Measurements from ENCODE around the gene FLRT1.

The FLRT1 gene

DNA sequence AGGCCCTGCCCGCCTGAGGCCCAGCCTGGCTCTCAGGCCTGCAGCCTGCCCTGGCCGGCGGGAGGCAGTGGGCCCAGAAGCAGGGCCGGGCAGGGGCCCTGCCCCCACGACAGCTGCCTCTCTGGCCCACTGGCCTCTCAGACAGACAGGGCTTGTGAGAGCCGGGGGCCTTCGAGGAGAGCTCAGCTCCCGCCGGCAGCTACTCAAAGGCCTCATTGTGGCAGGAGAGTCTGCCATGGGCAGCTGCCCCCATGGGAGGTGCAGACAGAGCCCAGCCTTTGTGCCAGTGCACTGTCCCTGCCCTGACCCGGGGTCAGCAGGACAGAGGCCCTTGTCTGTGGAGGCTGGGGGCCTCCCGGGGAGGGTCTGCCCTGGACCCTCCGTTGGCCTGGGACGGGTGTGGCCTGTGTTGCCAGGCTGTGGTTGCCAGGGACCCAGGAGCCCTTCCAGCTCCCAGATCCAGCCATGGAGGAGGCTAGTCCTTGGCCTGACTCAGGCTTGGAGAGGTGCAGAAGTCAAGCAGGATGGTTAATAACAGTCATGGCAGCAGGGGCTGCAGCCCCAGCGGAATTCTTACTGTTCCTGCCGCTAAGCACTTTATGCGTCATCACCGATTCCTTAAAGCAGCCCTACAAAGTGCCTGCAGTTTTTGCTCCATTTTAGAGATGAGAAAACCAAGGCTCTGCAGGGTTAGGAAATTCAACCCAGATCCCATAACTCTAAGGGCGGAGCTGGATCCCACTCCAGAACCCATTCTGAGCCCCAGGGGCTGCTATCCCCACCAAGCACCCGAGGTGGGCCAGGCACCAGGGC is 12.5 kb downstream of the FLRT1 start:
- DNase-seq (ENCODE audit: low spot score), result no peak

DNA sequence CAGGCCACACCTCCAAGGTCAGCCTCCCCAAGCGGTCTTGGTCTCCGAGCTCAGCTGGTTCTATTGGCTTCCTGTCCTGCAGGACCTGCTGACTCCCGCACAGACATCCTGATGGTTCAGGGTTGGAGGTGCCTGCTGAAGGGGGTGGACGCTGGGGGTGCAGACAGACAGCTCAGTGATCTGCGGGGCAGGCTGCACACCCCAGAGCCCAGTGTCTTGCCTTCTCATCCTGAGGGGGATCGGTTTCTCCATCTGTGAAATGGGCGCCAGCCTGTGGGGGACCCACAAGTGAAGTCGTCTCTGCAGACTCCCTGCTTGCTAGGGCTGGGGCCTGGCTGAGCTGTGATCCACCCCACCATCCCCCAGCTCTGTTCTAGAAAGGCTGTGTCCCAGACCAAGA is 13.8 kb downstream of the FLRT1 start:
- no peak for DNase-seq (ENCODE audit: low spot score)

DNA sequence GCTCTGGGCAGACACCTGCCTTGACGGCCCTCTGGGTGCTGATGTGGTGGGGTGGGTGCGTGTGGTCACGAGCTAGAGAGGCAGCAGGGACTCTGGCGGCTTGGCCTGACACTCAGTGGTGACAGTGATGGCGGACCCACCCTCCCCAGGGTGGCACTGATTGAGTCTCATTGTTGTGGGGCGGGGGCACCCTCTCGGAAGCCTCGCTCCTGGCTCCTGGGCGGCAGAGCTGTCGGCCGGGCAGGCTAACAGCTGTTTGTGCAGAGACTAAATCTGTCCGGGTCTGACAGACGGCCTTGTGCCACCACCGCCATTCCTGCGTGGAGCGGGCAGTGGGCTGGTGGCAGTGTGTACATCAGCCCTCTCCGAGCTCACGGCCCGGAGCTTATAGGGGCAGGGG is 15.6 kb downstream of the FLRT1 start:
- no peak for DNase-seq (ENCODE audit: low spot score)

DNA sequence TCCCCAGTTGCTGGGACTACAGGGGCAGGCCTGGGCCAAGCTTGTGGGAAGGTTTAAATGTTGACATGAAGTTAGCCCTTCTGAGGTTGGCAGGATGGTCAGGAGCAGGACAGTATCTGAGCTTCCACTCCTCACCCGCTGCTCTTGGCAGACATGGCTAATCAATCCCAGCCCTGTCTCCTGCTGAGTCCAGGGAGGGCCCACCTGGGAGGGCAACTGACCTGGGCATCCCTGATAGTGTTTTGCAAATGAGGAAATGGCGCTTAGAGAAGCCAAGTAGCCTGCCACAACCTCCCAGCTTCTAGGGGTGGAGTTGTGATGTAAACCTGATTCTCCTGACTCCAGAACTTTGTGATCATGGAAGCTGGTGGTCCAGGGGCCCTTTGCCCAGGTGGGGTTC is 16.7 kb downstream of the FLRT1 start:
- DNase-seq (ENCODE audit: low spot score), result no peak

DNA sequence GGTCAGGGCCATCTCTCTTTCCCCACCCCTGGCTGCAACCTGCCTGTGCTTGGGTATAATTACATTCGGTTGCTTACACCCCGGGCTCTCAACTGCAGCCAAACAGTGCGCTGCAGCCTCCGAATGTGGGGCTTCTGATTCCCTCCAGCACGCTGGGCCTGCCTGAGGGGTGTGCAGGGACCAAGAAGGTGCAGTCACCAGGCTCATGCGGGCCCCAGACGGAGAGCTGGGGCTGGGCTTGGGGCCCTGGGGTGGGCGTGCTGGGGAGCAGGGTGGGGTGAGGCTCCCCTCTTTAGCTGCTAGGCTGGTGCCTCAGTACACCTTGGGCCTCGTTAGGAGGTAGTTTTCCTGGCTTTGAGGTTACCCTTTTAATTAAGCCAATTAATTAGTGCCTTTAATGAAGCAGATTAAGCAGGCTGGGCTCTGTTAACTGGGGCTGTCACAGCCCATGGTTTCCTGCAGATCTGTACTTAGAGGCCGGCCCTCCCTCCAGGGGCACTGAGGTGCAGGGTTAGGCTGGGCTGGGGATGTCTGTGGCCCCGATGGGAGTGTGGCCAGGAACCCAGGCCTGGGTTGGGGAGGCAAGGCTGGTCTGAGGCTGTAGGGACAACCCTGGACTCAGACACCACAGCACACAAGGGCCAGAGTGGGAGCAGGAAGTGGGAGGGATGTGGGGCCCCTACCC is 17.3 kb downstream of the FLRT1 start:
- no peak for DNase-seq (ENCODE audit: low spot score)

DNA sequence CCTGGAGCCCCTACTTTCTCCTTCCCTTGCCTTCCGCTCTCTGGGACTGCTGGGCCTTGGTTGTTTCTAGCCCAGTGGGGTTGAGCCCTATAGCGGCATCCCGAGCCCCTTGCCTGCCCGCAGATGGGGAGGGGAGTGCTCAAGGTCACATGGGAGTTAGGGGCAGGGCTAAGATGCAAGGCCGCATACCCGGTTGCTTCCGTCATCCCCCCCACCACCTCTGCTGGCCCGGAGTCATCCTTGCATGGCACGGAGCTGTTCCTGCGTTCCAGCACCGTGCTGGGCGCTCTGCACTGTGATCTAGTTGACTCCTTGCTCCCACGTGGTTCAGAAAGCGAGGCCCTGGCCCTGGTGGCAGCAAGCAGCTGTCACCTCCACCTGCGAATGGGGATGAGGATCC is 18.0 kb downstream of the FLRT1 start:
- DNase-seq (ENCODE audit: low spot score), result no peak

DNA sequence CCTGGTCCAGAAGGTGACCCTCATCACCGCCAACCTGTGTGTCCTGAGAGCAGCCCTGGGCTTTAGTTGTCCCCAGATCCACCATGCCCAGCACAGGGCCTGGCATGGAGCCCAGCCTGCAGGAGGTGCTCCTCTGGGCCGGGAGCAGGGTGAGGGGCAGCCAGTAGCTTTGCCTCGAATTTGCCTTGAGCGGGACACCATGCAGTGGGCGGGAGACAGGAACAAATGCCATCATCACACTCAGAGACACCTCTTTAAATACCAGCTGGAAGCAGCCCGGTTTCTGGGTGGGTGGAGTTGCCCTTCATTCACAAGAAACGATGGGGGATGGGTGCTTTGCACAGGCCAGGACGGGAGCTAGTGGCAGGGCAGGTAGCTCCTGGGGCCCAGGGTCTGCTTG is 19.3 kb downstream of the FLRT1 start:
- no peak for DNase-seq (ENCODE audit: low spot score)

DNA sequence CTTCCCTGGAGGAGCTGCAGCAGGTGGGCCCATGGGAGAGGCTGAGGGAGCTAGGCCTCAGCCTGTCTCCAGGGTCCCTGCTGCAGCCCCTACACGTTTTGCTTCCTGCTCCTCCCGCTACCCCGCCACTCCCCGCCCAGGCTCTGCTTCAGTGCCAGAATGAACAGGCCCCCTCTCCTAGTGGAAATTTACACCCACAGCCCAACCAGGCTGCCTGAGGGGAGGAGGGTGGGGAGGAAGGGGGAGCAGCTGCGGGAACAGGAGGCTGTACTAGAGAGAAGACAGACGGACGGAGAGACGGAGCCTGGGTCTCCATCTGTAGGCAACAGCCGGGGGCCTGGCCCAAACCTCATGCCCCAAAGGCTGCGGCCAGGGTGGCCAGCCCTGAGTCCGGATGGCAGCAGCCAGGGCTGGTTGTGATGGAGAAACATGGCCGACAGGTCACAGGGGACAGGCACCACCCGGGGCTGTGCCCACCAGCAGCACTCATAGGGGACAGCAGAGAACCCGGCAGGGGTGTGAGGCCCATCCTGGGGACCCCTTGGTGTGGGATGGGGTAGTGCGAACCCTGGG is 20.6 kb downstream of the FLRT1 start:
- DNase-seq (ENCODE audit: low spot score), result no peak

DNA sequence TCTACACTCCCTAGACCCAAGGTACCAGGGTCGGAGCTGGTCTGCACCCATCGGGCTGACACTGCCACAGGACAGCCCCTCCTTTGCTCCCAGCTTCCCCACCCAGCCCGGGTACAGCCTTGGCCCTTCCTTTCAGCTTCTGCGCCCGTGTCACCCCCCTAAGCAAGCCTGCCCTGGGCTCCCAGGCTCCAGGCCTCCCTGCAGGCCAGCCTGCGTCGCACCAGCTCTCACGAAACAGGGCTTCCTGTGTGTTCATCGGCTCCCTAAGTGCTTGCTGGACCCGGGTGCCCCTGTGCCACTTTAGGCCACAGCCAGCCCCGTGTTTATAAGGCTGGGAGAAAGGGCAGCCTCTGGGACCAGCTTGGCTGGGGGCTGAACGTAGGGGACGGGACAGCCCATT is 21.1 kb downstream of the FLRT1 start:
- no peak for DNase-seq (ENCODE audit: low spot score)

DNA sequence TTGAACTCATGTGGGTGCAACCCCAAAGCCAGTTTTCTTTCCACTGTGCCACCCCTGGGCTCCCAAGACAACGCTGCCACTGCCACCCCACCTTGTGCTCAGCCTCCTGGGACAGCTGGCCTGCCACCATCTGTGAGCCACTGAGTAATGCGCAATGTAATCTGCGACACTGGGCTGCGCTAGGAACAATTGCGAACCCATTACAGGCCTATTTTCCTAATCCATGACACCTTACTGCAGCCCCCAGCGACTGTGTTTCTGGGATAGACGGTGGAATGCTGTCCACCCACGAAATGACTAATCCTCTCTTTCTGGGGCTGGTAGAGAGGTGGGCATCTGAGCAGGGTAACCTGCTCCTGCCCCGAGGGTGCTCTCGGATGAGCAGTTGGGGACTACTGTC is 22.2 kb downstream of the FLRT1 start:
- no peak for DNase-seq (ENCODE audit: low spot score)

DNA sequence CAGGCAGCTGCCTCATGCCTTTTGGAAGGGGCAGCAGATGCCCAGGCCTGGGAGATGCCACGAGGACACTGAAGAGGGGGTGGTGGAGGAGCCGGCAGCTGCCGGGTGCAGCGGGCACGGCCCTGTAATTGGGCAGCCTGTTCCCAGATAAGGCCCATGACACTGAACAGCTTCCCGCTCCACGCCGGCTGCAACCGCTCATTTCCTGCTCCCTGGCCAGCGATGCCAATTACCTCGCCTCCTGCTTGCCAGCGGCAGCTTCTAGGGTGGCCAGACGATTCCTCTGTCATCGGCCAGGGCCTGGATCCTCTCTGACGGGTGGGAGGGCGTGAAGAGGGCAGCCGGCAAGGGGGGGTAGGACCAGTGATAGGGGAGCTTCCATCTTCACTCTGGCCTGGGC is 22.8 kb downstream of the FLRT1 start:
- DNase-seq (ENCODE audit: low spot score), result no peak

DNA sequence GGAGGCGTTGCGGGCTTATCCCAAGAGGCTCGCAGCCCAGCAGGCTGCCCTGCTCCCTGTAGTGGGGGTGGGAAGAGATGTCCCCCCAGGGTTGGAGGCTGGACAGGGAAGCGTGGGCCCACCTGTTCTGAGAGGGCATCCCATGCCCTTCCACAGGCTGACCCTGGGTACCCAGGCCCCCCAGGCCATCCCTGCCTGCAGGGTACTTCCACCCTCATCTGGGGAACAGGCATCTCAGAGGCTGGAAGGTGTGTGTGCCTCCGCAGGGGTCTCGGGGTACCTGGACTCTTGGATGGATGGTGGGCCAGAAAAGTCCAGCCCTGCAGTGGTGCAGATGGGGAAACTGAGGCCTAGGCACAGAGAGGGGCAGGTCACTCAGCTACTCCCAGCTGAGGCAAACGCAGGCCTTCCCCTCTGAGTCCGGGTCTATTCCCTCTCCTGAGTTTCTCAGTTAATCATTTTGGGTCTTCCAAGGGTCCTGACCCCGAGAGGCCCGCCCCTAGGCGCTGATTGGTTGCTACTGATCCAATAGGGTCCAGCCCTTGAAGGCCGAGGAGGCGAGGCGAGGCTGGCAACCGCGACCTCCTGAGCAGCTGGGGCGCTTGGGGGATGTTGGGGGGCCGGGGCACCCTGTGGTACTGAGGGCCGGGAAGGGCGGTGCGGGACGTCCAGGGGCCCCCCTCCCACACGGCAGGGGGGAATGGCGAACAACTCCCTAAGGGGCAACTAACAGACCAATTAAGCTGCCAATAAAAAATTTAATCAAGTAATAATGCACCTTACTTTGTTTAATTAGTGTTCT is 23.8 kb downstream of the FLRT1 start:
- no peak for DNase-seq (ENCODE audit: low spot score)

DNA sequence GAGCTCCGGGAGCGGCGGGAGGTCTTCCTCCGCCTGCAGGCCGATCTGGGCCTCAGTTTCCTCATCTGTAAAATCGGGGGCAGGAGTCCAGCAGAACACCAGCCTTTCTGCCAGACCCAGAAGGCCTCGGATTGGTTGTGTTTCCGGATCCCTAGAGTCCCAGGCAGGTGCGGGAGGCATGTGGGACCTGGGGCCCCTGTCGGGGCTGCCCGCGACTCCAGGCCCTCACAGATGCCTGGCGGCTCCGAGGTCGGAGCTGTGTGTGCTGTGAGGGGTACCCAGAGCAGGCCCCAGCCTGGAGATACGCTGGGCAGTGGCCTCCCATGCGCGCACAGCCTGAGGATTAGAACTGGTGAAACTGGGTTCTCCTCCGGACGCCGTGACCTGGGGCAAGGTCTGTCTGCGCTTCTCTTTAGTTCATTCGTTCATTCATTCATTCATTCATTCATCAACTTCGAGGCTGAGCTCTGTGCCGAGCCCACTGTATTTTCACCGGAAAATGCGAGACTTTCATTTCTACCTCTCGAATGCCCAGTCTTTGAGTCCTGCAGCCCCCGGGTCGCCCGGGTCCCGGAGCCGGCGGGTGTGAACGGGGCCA is 24.6 kb downstream of the FLRT1 start:
- DNase-seq (ENCODE audit: low spot score), result no peak

DNA sequence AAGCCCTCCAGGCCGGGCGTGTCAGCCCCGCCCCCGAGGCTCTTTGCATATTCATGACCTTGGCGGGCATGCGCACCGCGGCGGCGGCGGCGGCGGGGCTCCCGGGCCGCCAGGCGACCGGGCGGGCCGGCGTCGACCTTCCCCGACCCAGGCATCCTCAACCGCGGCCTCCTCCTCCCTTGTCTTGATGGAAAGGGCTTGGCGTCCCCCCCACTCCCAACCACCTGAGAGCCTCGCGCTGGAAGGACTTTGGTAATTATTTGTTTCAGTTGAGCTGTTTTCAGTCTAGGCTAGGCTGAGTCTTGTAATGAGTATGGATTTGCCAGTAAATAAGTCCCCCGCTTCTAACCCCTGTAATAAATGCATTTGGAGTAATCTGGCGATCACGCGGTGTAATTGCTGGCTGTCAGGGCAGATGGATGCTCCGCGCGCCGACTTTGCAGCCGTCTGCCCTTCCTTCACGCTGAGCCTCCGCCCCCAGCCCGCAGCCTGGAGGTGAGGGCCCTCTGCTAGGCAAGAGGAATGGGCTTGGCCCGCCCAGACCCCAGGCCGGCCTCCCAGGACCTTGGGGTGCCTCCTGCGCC is 25.2 kb downstream of the FLRT1 start:
- DNase-seq (ENCODE audit: low spot score), result no peak

DNA sequence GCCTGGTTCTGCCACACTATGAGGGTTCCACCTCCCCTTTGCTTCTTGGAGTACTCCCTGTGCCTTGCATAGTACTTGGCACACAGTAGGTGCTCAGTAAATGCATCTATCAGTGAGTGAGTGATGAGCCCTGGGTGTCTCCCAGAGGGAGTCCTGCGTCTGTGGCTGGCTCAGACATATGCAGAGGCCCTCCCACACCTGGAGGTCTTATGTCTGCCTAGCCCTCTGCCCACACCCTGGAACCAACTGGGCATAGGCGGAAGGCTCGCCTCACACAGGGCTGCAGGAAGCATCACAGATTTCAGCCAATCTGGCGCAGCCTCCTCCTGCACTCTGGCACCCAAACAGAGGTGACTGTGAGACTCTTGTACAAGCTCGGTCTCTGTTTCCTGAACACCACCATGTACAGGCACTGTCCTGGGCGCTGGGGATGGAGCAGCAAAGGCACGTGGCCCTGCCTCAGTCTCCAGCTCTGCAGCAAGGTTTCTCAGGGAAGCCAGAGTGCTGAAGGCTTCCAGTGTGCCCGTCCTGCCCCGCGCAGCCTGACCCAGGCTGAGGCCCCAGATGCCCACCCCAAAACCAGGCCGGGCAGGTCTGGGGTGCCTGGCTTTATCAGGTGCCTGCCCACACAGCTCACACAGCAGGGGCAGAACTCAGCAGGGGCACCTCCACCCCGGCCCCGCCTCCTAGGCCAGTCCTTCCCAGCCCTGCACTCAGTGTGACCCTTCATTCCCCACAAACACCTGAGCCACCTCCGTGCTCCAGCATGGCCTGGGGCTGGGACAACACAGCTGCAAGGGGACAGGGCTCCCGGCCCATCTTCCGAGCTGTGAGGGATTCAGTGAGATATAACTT is 26.7 kb downstream of the FLRT1 start:
- DNase-seq (ENCODE audit: low spot score), result no peak

DNA sequence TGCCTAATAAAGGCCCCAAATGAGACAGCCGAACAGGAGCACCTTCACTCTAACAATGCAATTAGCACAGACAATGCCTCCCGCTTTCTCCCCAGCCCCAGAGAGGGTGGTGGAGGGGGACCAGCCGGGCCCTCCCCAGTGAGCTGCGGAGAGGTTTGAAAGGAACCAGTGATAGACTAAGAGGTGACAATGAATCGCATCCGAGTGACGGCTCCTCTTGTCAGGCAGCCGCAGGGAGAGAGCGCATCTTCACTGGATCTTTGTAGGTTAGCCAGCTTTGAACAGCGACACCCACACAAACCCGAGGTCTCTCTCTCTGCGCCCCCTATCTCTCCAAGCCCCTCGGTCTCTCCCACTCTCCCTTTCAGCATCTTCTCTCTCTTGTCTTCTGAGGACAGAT is 28.0 kb downstream of the FLRT1 start:
- DNase-seq (ENCODE audit: low spot score), result no peak

DNA sequence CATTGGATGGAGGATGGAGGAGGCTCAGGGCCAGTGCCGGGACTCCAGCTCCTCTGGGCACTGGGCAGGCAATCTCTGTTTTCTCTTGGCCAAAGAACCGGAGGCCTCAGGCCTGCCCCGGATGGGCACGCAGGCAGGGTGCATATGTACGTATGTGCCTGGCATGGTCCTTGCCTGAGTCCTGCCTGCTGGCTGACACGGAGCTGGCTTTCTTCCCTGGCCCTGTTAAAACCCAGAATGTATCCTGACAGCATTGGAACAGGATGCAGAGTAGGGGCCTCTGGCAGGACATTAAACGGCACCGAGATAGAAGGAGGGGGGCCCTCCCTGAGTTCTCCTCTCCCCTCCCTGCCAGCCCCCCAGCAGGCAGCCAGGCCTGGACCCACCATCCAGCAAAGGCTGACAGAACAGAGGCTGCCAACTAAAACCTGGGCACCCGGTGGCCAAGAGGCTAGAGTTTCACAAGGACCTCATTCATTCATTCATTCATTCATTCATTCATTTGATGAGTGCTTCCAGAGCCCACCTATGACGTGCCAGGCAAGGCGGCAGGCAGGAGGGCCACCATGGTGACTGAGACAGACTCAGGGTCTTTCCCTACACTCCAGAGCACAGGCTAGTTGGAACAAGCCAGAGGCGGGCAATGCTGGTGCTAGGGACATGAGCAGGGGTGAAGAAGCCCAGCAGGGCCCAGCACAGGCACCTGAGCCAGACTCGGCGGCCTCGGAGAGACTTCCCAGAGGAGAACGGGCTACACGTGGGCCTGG is 28.8 kb downstream of the FLRT1 start:
- no peak for DNase-seq (ENCODE audit: low spot score)

DNA sequence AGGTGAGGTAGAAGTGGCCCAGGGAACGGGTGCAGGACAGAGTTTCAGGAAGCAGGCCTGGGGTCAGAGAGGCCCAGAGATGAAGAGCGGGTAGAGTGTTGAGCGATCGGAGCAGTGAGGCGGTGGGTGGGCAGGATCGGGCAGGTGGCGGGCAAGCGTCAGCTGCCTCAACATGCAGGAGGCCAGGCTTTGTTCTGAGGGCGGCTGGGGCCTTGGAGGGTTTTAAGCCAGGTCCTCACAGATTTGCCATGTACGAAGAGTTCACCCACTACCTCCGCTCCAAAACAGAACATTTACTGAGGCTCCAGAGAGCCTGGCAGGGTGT is 29.4 kb downstream of the FLRT1 start:
- DNase-seq (ENCODE audit: low spot score), result no peak

DNA sequence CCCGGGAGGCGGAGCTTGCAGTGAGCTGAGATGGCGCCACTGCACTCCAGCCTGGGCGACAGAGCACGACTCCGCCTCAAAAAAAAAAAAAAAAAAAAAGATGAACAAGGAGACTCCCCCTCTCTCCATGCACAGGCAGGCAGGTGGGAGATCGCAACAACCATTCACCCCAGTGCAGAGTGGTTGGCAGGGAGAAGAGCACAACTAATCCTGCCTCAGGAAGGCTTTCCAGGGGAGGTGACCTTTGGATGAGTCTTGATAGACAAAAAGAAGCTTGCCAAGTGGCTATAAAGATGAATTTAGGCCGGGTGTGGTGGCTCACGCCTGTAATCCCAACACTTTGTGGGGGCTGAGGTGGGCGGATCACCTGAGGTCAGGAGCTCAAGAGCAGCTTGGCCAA is 30.0 kb downstream of the FLRT1 start:
- DNase-seq (ENCODE audit: low spot score), result no peak

Data from LoVo (cell line).